ENCODE results near the gene F13A1. TPM values are rescaled to one million over a fixed set of nuclear protein-coding genes. Genes with fewer than 3 reads are reported as not detected.
A peak's percentile ranks its signal among the peaks of the same experiment; 100 is the strongest.

F13A1 gene
- total RNA-seq, 2 donors from 2014 or later: 15.3 to 49.4 TPM

- H3K4me3 ChIP-seq: no peak overlapping the region
- H3K4me1 ChIP-seq: no peaks in the 10 kb centered on the region
- H3K36me3 ChIP-seq: no peaks in the 10 kb centered on the region
- TF ChIP-seq CTCF (IDR thresholded peaks at IDR 0.05): no peak
- no peak overlapping the region for H3K9ac ChIP-seq (ENCODE audit: low read depth in 2 of 2, low read length in 2 of 2)
- DNase-seq: no peak
- intact Hi-C loops (cut with DNase I): no loop called here
- no peak overlapping the region for H3K27ac ChIP-seq
- H3K9me3 ChIP-seq: no peaks in the 10 kb centered on the region
- H3K27me3 ChIP-seq: no peaks in the 10 kb centered on the region
Measured at GRCh38 chr6:6320901-6321300, 439 bp upstream of the F13A1 start.

GRCh38 chr6:6317825-6318733 is 2.4 kb downstream of the F13A1 start:
- Histone ChIP-seq H3K36me3 (no peaks in the 10 kb centered on the region), H3K27ac (no peak overlapping the region), H3K4me1 (no peaks in the 10 kb centered on the region), H3K9me3 (no peaks in the 10 kb centered on the region), H3K9ac (ENCODE audit: low read depth in 2 of 2, low read length in 2 of 2) (no peak overlapping the region), H3K4me3 (no peak overlapping the region), H3K27me3 (no peaks in the 10 kb centered on the region)
- intact Hi-C loops (cut with DNase I): loop anchor here (5.0 kb wide), 1 partner anchor 96 kb away; no protein-coding TSS in a partner anchor
- no peak for DNase-seq
- no peak for TF ChIP-seq CTCF (IDR thresholded peaks at IDR 0.05)

- TF ChIP-seq CTCF (IDR thresholded peaks at IDR 0.05): no peak
- DNase-seq: no peak
- H3K36me3 ChIP-seq: no peaks in the 10 kb centered on the region
- no peaks in the 10 kb centered on the region for H3K9me3 ChIP-seq
- no peak overlapping the region for H3K9ac ChIP-seq (ENCODE audit: low read depth in 2 of 2, low read length in 2 of 2)
- no peak overlapping the region for H3K27ac ChIP-seq
- intact Hi-C loops (cut with DNase I): loop anchor here (5.0 kb wide), 1 partner anchor 95 kb away; no protein-coding TSS in a partner anchor
- H3K4me1 ChIP-seq: no peaks in the 10 kb centered on the region
- no peak overlapping the region for H3K4me3 ChIP-seq
- no peaks in the 10 kb centered on the region for H3K27me3 ChIP-seq
Measured at GRCh38 chr6:6317386-6317785, 3.1 kb downstream of the F13A1 start.

GRCh38 chr6:6315660-6316059 is 4.8 kb downstream of the F13A1 start:
- Histone ChIP-seq H3K4me1 (no peaks in the 10 kb centered on the region), H3K9ac (ENCODE audit: low read depth in 2 of 2, low read length in 2 of 2) (no peak overlapping the region), H3K27me3 (no peaks in the 10 kb centered on the region), H3K9me3 (no peaks in the 10 kb centered on the region), H3K27ac (no peak overlapping the region), H3K36me3 (no peaks in the 10 kb centered on the region), H3K4me3 (no peak overlapping the region)
- TF ChIP-seq CTCF (IDR thresholded peaks at IDR 0.05): peak; percentile 84
- DNase-seq: peak; percentile 32
- intact Hi-C loops (cut with DNase I): loop anchor here (5.0 kb wide), 1 partner anchor 93 kb away; no protein-coding TSS in a partner anchor

GRCh38 chr6:6314596-6314995 is 5.9 kb downstream of the F13A1 start:
- H3K9me3 ChIP-seq: no peaks in the 10 kb centered on the region
- H3K27ac ChIP-seq: no peak overlapping the region
- no peak overlapping the region for H3K4me3 ChIP-seq
- DNase-seq: no peak
- no peaks in the 10 kb centered on the region for H3K36me3 ChIP-seq
- H3K4me1 ChIP-seq: no peaks in the 10 kb centered on the region
- H3K27me3 ChIP-seq: no peaks in the 10 kb centered on the region
- no peak for TF ChIP-seq CTCF (IDR thresholded peaks at IDR 0.05)
- H3K9ac ChIP-seq (ENCODE audit: low read depth in 2 of 2, low read length in 2 of 2): no peak overlapping the region
- intact Hi-C loops (cut with DNase I): no loop called here
